GM18951 (cell line): ENCODE data around the gene BCAN.
"Not testable (repeated sequence)": the region's sequence is repeated elsewhere in the genome, so short reads cannot be mapped to it uniquely, and the experiment has no call there.

Experiments used
- POLR2A ChIP-seq: IDR thresholded peaks from 4 replicates; pipeline ENCODE4 v1.6.1; 2011; ENCODE audit warnings: mild to moderate bottlenecking; ENCODE audit not compliant: insufficient read length, insufficient read depth; ENCODE audit errors: extremely low read depth
- in situ Hi-C: fragments of 300-500 bp; cut with MboI; formaldehyde crosslinking; loops from one replicate; pipeline ENCODE4 v1.12.0; 2022; ENCODE audit warnings: low sequenced_read_pairs, mixed read lengths, inconsistent platforms; ENCODE audit not compliant: unreplicated experiment

BCAN gene

GRCh38 chr1:156624814-156625435, 17.0 kb upstream of the BCAN start:
- in situ Hi-C loops, result no loop called here

GRCh38 chr1:156625436-156626078, 16.4 kb upstream of the BCAN start:
- in situ Hi-C loops, result no loop called here
- TF ChIP-seq POLR2A, result no peak

More at GRCh38 chr1:156624814-156625435, 17.0 kb upstream of the BCAN start:
- TF ChIP-seq POLR2A, result no peak

- in situ Hi-C loops, result no loop called here
- TF ChIP-seq POLR2A, result no peak
These were observed 15.9 kb upstream of the BCAN start for GRCh38 chr1:156626079-156626438.

DNA sequence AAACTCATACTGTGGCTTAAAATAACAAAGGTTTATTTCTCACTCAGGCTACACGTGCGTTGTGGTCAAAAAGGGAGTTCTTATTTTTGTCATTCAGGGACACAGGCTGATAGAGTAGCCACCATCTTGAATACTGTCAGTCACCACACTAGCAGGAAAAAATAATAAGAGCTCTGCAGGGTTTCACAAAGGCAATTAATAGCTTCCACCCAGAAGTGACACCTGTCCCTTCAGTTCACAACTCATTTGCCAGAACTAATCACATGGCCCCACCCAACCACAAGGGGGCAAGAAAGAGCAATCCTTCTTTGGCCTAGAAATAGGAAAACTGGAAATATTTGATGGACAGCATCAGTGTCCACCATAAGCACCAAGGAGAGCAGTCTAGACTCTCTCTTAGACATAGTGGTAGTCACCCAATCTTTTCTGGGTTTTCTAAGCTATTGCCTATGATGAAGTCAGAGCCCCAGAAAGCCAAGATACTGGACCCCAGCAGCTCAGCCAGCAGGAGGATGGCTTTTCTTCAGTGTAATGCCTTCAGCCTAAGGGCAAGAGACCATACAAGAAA, 14.5 kb upstream of the BCAN start:
- in situ Hi-C loops, result no loop called here
- no peak for TF ChIP-seq POLR2A

DNA sequence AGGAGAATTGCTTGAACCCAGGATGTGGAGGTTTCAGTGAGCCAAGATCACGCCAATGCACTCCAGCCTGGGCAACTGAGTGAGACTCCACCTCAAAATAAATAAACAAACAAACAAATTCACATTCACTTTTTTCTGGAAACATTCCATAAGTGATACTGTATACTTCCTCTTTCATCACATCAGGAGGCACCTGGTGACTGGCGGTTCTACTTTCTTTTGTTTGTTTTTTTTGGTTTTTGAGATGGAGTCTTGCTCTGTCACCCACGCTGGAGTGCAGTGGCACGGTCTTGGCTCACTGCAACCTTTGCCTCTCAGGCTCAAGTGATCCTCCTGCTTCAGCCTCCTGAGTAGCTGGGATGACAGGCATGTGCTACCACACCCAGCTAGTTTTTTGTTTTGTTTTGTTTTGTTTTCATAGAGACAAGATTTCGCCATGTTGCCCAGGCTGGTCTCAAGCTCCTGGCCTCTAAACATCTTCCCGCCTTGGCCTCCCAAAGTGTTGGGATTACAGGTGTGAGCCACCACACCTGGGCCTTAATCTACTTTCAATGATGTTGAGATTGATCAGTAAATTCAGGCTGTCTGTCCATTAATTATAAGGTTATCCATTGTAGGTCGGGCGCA, 12.0 kb upstream of the BCAN start:
- no peak for TF ChIP-seq POLR2A
- in situ Hi-C loops, result no loop called here

- in situ Hi-C loops, result not testable (repeated sequence)
These were observed 10.8 kb upstream of the BCAN start for GRCh38 chr1:156631152-156631551.

- in situ Hi-C loops, result no loop called here
- no peak for TF ChIP-seq POLR2A
These were observed 9.6 kb upstream of the BCAN start for GRCh38 chr1:156632355-156632754.

GRCh38 chr1:156638189-156638985, 3.5 kb upstream of the BCAN start:
- no peak for TF ChIP-seq POLR2A
- in situ Hi-C loops, result no loop called here

DNA sequence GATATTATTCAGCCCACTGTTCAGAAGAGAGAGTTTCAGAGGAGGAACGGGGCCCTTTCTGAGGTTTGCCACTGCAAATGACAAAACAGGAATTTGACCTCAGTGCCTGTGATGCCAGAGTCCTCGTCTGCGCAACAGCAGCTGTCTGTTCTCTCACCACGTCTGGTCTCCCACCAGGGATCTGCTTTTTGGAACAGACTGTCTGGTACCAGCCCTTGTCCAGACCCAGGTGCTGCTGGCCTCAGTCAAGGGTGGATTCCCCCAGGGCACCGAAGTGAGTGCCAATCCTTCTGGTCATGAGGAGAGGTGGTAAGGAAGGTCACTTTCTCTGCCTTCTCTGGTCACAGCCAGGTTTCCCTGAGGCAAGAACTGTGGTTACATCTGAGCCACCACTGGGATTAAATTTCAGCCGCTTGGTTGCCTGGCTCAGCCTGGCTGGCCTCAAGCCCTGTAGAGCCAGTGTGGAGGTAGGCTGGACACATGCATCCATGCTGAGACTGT, 2.3 kb upstream of the BCAN start:
- in situ Hi-C loops, result no loop called here
- no peak for TF ChIP-seq POLR2A

DNA sequence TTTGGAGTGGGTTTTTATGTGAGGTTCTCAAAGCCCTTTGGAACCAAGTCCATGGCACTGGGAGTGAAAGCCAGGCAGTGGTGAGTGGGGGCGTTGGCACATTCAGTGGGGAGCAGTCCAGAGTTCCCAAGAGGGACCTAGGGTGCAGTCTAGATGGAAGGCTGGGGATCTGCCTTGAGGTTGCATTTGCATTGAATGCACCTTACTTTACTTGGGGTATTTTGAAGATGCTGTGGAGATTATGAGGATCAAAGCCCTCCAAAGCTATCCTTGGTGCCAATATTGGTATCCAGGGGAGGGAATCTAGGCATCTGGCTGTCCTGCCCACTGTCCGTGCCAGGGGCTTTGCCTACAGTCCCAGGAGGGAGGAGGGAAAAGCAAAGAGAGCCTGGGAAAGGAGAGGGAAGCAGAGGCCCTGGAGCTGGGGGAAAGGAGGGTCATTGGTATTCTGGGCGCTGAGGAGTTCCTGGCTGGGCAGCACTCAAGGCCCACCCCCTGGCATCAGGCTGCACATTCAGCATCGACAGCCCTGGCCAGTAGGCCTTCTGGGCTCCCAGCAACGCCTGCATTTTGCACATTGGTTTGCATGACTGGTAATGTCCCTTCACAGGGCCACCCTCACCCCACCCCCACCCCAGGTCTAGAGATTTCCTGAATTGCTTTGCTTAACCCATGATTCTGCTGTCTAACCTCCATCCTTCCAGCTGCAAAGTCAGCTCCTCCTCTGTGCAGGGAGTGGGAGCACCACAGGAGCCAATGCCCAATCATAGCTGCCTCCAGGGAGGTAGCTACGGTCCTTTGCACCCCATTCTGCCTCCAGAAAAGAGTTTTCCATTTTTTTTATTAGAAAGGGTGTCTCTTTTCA, 843 bp upstream of the BCAN start:
- in situ Hi-C loops, result no loop called here
- TF ChIP-seq POLR2A, result no peak

DNA sequence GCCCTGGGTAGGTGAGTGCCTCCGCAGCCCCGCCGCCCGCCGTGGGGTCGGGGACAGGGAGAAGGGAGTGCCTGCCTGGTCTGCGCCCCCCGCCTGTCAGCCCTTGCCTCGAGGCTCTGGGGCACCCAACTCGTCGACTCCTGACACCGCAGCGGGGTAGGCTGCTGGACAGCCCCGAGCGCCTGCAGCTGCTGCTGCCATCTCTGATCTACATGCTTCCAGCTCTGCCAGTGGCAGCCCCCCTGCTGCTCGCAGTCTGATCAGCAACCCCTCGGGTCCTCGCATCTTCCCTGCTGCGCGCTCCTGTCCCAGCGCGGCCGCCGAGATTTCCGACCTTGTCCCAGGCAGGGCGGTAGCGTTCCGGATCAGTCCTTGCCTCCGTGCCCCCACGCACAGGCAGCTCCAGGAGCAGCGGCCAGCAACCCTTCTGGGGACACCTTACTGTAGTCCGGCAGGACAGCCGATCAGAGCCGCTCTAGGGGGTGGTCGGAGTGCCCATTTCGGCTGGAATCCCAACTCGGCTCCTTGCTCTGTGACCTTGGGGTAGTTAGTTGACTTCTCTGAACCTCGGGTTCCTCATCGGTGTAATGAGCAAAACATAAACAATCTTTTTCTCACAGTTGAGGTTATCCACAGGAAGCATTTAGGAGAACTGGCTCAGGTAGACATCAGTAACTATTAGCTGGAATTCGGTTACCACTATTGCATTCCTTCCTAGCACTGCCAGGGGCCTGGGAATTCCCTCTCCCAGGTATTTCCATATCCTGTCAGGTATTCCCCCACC, 540 bp downstream of the BCAN start:
- no peak for TF ChIP-seq POLR2A
- in situ Hi-C loops, result no loop called here
